A549 treated with ZK216348 at 1 μM for 4 hours (cell line): ENCODE data around the gene DDX24. TPM values are rescaled to one million over a fixed set of nuclear protein-coding genes. Genes with fewer than 3 reads are reported as not detected.

Source experiments
- total RNA-seq: library from RNA; stranded (reverse); fragments of 200-300 nt; extraction: Qiagen RNA extraction; gene quantifications from 5 replicates; pipeline ENCODE4 v1.2.3, GENCODE V29; 2022; ENCODE audit warnings: low read depth

DDX24 gene, protein sequence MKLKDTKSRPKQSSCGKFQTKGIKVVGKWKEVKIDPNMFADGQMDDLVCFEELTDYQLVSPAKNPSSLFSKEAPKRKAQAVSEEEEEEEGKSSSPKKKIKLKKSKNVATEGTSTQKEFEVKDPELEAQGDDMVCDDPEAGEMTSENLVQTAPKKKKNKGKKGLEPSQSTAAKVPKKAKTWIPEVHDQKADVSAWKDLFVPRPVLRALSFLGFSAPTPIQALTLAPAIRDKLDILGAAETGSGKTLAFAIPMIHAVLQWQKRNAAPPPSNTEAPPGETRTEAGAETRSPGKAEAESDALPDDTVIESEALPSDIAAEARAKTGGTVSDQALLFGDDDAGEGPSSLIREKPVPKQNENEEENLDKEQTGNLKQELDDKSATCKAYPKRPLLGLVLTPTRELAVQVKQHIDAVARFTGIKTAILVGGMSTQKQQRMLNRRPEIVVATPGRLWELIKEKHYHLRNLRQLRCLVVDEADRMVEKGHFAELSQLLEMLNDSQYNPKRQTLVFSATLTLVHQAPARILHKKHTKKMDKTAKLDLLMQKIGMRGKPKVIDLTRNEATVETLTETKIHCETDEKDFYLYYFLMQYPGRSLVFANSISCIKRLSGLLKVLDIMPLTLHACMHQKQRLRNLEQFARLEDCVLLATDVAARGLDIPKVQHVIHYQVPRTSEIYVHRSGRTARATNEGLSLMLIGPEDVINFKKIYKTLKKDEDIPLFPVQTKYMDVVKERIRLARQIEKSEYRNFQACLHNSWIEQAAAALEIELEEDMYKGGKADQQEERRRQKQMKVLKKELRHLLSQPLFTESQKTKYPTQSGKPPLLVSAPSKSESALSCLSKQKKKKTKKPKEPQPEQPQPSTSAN
- 173 to 199 TPM (median 182 TPM) in 5 replicates for total RNA-seq

DNA sequence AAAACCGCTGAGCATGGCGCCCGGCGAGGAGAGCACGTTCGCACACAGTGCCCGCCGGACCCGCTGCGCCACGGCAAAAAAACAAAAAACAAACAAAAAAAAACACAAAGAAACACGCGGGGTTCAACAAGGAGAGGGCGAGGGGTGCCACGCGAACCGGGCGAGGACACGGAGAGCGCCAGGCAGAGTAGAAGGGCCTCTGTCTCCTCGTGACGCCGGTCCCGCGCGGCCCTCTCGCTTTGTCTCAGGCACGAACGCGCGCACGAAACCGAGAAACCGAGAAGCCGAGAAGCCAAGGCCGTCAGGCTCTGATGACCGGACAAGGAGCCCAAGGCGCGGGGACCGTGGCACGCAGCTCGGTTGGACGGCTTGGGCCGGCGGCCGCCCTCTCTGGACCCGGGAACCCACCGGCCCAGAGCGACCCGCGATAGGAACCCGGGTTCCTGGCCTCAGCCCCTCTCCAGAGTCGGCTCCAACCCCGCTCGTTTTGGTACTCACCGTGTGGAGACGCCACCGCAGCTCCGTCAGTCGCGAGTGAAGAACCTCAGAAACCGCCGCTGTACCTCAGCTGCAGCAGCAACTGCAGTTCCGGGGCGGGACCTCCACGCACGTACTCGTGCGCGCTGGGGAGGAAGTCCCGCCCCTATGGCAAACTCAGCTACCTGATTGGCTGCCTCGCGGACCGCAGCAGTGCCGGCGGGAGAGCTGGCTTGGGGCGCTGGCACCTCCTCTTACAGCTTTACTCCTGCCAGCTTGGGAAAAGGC is at the start of gene DDX24, which contains the start of gene IFI27L1:
Gene DDX24 (minus strand): TSS at position 582 of the 765 bp plus-strand sequence. CDS start 1,460 bp downstream, outside the sequence.
Gene IFI27L1 (plus strand): TSS at position 690 of the 765 bp plus-strand sequence. CDS start 15,628 bp downstream, outside the sequence.

DNA sequence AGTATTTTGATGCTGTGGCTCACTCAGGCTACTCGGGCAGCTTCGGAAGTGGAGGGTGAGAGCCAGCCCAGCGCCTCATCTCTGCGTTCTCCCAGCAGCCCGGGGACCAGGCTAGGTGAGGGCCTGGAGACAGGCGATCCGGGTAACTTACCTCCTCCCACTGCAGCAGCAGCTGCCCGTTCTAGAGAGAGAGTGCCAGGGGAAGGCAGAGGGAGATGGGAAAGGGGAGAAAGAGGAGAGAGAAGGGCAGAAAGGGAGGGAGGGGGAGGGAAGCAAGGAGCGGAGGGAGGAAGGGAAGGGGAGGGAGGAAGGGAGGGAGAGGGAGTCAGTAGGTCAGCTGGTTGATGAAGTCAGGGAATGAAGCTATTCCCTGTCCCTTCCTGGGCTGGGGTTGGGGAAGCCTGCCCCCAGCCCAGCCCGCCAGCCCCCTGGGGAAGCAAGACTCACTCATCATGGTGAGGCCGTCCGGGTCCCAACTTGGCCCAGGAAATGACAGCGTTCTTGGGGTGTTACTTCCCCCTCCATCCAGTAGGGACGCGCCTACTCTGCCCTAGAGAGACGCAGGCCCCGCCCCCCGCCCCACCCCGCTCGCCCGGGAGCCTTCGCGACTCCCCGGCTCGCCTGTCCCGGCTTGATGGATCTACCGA is 48.2 kb upstream of the DDX24 start, which contains the start of gene IFI27L2:
Gene IFI27L2 (minus strand): TSS at position 494 of the 647 bp plus-strand sequence. CDS start 40 bp downstream, at position 454.

DNA sequence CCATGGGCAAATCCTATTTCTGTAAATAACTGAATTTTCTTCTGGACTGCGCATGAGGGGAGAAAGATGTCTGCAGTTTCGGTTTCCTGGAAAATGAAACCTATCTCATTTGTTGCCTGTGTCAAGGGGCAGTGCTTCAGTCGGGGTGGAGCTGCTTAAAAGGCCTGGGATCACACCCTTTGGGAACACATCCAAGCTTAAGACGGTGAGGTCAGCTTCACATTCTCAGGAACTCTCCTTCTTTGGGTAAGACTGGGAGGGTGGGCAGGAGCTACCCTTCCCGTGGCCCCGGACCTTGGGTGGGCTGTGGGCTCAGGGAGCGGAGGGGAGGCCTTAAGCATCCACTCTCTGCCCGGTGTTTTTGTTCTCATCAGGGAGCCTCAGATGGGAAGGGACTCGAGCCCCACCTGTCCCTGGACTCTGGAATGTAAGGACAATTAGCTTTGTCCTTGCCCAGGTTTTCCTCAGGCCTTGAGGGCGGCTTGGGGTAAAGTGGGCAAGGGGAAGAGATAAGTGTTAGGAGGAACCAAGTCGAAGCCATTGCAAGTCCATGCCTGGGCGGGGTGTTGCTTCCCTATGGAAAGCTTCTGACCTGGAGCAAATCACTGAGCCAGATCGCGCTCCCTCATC is 29.7 kb upstream of the DDX24 start, which contains the start of gene IFI27:
Gene IFI27 (plus strand): TSS at position 185 of the 630 bp plus-strand sequence.

DNA sequence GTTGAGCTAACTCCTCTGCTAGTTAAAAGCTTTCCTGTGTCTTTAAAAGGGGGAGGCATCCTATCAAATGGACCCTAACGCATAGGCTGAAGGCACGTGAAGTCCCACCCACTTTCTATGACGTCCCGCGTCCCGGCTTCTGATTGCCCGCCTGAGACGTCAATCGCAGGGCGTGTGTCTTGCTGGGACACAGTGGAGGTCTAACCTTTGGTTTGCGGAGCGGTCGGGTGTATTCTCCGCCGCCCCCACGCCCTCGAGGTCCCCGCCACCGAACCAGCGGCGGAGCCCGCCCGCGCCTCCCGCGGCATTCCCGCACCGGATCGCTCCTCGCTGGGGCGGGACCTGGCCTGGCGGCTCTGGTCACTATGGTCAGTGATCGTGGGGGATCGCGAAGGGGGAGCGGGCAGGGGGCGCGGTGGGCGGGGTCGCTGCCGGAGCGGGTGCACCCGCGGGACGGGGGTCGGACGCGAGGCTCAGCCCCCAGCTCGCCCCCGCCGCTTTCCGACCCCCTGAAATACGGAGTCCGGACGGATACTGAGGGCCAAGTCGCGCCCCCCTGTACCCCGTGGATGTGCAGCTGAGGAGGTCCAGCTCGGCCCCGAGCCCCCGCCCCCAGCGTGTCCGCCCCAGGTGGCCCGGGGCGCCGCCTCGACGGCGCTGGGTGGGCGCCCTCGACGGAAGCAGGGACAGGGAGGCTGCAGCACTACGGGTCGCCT is 54.7 kb downstream of the DDX24 start, which contains the start of gene OTUB2:
Gene OTUB2 (plus strand): TSS at position 168 of the 716 bp plus-strand sequence. CDS start 198 bp downstream, at position 366.

Other genes starting within 250 kb of the DDX24 start
- not detected in 5 replicates for gene FAM181A, start 153.9 kb downstream of the DDX24 start, total RNA-seq
- gene ASB2, start 104.6 kb downstream of the DDX24 start, total RNA-seq, result 0.60 to 2.0 TPM (median 1.0 TPM) in 5 replicates
- not detected in 5 replicates for gene CCDC197, start 83.9 kb downstream of the DDX24 start, total RNA-seq
- gene OTUB2, start 54.9 kb downstream of the DDX24 start, total RNA-seq, result 3.1 to 4.8 TPM (median 3.8 TPM) in 5 replicates
- 16.1 to 19.6 TPM (median 18.6 TPM) in 5 replicates for gene IFI27L1, start 108 bp upstream of the DDX24 start, total RNA-seq
- gene IFI27, start 29.5 kb upstream of the DDX24 start, total RNA-seq, result 0.70 to 1.6 TPM (median 1.2 TPM) in 5 replicates
- gene IFI27L2, start 48.4 kb upstream of the DDX24 start, total RNA-seq, result 46.1 to 56.7 TPM (median 53.0 TPM) in 5 replicates
- 0.06 to 0.58 TPM (median 0.37 TPM) in 5 replicates for gene PPP4R4, start 93.1 kb upstream of the DDX24 start, total RNA-seq
- gene SERPINA10, start 212.1 kb upstream of the DDX24 start, total RNA-seq, result not detected in 5 replicates
- gene SERPINA6, start 242.1 kb upstream of the DDX24 start, total RNA-seq, result 0.80 to 1.0 TPM (median 0.93 TPM) in 5 replicates